Esophagus squamous epithelium (tissue), 5 donors: Measurements from ENCODE around the gene ACTN2. TPM values are rescaled to one million over a fixed set of nuclear protein-coding genes. Genes with fewer than 3 reads are reported as not detected.

ENCODE experiments used
- DNase-seq: peaks from one replicate; lab custom pipeline; 2025; lab: John Stamatoyannopoulos, UW
- H3K27ac ChIP-seq, 4 donors: fragments of 200-600 bp; sonication (generic); one replicate each; pipeline ENCODE4 v1.5.1; 2016 to 2019; ENCODE audit warnings: mild to moderate bottlenecking in 1 of 4
- H3K27me3 ChIP-seq, 4 donors: fragments of 200-600 bp; sonication (generic); 1 replicate in 3 of 4; 2 replicates in 1 of 4; pipeline versions ENCODE4 v1.5.1 to v1.6.0; 2017 to 2021; ENCODE audit warnings: antibody characterized with exemption in 1 of 4
- H3K36me3 ChIP-seq, 3 donors: fragments of 200-600 bp; sonication (generic); one replicate each; pipeline ENCODE4 v1.5.1; 2016 to 2019
- H3K4me1 ChIP-seq, 3 donors: fragments of 200-600 bp; sonication (generic); one replicate each; pipeline ENCODE4 v1.5.1; 2017 to 2019
- H3K4me3 ChIP-seq, 4 donors: fragments of 200-600 bp; sonication (generic); 1 replicate in 3 of 4; 2 replicates in 1 of 4; pipeline ENCODE4 v1.5.1; 2016 to 2019; ENCODE audit warnings: mild to moderate bottlenecking in 2 of 4, moderate library complexity in 1 of 4
- H3K9me3 ChIP-seq, 3 donors: fragments of 200-600 bp; sonication (generic); one replicate each; pipeline ENCODE4 v1.5.1; 2016 to 2019
- POLR2A ChIP-seq, 4 donors: fragments of 450-650 bp; IDR thresholded peaks; one replicate each; pipeline ENCODE4 v1.6.1; 2017; ENCODE audit warnings: antibody characterized with exemption in 4 of 4, mild to moderate bottlenecking in 4 of 4, moderate library complexity in 3 of 4
- WGBS, 2 donors: methylation state at CpG; one replicate each; pipeline ENCODE4 v1.1.5; 2018; 5-methylcytosine and 5-hydroxymethylcytosine counted together
- intact Hi-C: fragments of 100-400 bp; cut with DNase I; formaldehyde crosslinking; loops from one replicate; pipeline ENCODE4 v1.15.0; 2022
- total RNA-seq, 4 donors: library from RNA; depleted of rRNA; stranded (reverse); fragments of >200 nt; gene quantifications; one replicate each; pipeline ENCODE4 v1.1.0, GENCODE V29; 2016
- TF ChIP-seq, protein P1 (sequence below), 6 experiments: fragments of 450-650 bp in 4 of 6; fragments of 200-600 bp in 2 of 6; sonication (generic) in 2 of 6; IDR thresholded peaks; one replicate each; pipeline ENCODE4 v1.5.1; 2016 to 2019; ENCODE audit warnings: antibody characterized with exemption in 6 of 6, mild to moderate bottlenecking in 4 of 6, moderate library complexity in 4 of 6
- donor health status: DM: yes; HTN: yes; CAD: no.

Gene ACTN2
- total RNA-seq, 4 donors from 2014 or later, result 0.47 to 1.3 TPM; not detected in 2

DNA sequence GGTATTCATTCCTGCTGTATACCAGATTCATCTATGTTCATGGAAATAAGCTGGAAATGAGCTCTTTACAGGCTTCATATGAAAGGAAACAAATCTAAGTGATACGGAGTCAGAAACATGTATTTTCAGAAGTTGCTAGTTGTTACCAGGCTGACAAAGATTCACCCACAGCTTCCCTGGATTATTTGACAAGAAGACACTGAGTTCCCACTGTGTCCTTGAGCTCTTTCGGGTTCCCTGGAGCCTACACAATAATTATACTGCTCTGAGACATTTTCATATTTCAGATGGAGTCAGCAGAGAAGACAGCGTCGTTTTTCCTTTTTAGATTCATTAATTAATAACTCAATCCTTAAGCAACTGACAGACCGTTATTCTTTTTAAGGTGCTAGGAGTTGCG is 79.5 kb downstream of the ACTN2 start:
- no peaks in the 10 kb centered on the region for H3K4me1 ChIP-seq
- WGBS, 2 donors, result 74 to 83% methylated on average over 6 of the region's 6 CpGs
- H3K9me3 ChIP-seq, result no peaks in the 10 kb centered on the region
- H3K27ac ChIP-seq, result no peak overlapping the region
- intact Hi-C loops, result no loop called here
- DNase-seq, result no peak
- no peak overlapping the region for H3K4me3 ChIP-seq
- H3K27me3 ChIP-seq, result peaks cover 0 to 7% (median 0%) of the 10 kb centered on the region in 4 donors
- TF ChIP-seq, protein P1, sequence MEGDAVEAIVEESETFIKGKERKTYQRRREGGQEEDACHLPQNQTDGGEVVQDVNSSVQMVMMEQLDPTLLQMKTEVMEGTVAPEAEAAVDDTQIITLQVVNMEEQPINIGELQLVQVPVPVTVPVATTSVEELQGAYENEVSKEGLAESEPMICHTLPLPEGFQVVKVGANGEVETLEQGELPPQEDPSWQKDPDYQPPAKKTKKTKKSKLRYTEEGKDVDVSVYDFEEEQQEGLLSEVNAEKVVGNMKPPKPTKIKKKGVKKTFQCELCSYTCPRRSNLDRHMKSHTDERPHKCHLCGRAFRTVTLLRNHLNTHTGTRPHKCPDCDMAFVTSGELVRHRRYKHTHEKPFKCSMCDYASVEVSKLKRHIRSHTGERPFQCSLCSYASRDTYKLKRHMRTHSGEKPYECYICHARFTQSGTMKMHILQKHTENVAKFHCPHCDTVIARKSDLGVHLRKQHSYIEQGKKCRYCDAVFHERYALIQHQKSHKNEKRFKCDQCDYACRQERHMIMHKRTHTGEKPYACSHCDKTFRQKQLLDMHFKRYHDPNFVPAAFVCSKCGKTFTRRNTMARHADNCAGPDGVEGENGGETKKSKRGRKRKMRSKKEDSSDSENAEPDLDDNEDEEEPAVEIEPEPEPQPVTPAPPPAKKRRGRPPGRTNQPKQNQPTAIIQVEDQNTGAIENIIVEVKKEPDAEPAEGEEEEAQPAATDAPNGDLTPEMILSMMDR (IDR thresholded peaks at IDR 0.05), result no peak
- TF ChIP-seq POLR2A (IDR thresholded peaks at IDR 0.05), result no peak
- H3K36me3 ChIP-seq, result no peaks in the 10 kb centered on the region

DNA sequence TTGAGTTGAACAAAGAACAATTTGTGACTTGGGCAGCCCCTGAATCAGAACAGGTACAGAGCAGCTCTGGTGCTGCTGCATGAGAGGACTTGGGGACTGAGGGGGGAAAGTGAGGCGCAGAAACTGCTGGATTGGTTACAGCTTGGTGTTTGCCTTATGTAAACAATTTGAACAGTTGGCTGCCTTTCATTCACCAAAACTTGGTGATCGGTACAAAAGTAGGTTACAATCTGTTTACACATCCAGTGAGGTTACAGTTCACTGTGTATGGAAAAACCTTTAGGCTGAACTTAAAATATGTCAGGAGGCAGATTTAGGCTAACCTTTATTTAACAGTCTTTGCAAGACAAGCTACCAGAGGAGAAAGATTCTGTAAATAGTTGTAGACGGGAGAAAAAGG is 80.2 kb downstream of the ACTN2 start:
- DNase-seq, result no peak
- no peaks in the 10 kb centered on the region for H3K9me3 ChIP-seq
- no peaks in the 10 kb centered on the region for H3K36me3 ChIP-seq
- 35 to 37% methylated on average over 3 of the region's 3 CpGs for WGBS, 2 donors
- intact Hi-C loops, result no loop called here
- H3K4me3 ChIP-seq, result no peak overlapping the region
- H3K4me1 ChIP-seq, result no peaks in the 10 kb centered on the region
- no peak overlapping the region for H3K27ac ChIP-seq
- TF ChIP-seq, protein P1 (IDR thresholded peaks at IDR 0.05), result no peak
- H3K27me3 ChIP-seq, result peaks cover 0 to 7% (median 0%) of the 10 kb centered on the region in 4 donors

DNA sequence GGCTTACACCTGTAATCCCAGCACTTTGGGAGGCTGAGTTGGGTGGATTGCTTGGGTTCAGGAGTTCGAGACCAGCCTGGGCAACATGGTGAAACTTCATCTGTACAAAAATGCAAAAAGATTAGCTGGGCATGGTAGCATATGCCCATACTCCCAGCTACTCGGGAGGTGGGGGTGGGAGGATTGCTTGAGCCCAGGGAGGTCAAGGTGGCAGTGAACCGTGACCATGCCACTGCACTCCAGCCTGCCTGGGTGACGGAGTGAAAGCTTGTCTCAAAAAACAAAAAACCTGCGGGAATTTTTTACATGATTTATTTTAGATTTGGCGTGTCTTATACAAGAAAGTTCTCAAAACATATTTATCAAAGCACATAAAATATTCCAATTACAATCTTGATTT is 81.0 kb downstream of the ACTN2 start:
- intact Hi-C loops, result no loop called here
- H3K36me3 ChIP-seq, result no peaks in the 10 kb centered on the region
- WGBS, 2 donors, result 67 to 68% methylated on average over 6 of the region's 6 CpGs
- no peak overlapping the region for H3K4me3 ChIP-seq
- no peak for DNase-seq
- H3K4me1 ChIP-seq, result no peaks in the 10 kb centered on the region
- H3K27ac ChIP-seq, result no peak overlapping the region
- no peaks in the 10 kb centered on the region for H3K9me3 ChIP-seq
- TF ChIP-seq, protein P1 (IDR thresholded peaks at IDR 0.05), result no peak
- no peak for TF ChIP-seq POLR2A (IDR thresholded peaks at IDR 0.05)
- peaks cover 0 to 7% (median 0%) of the 10 kb centered on the region in 4 donors for H3K27me3 ChIP-seq

DNA sequence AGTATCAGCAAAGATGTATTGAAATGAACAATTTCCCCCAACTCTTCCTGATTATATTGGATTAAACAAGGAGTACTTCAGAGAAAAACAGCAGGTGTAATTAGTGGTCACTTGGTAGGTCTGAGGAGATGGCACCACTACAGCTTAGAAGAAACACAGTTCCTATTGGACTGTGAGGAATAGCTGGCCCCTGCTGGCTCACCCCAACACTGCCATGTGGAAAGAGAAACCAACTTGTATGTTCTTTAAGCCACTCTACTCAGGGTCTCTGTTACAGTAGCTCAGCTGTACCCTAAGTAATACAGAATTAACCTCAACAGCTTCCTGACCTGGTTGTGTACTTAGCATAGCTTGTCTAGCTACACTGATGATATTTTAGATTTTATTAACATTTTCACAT is 82.3 kb downstream of the ACTN2 start:
- H3K36me3 ChIP-seq, result no peaks in the 10 kb centered on the region
- H3K27me3 ChIP-seq, result peaks cover 0 to 7% (median 0%) of the 10 kb centered on the region in 4 donors
- H3K4me1 ChIP-seq, result no peaks in the 10 kb centered on the region
- no peak overlapping the region for H3K4me3 ChIP-seq
- no peak for DNase-seq
- TF ChIP-seq POLR2A (IDR thresholded peaks at IDR 0.05), result no peak
- TF ChIP-seq, protein P1 (IDR thresholded peaks at IDR 0.05), result no peak
- no peaks in the 10 kb centered on the region for H3K9me3 ChIP-seq
- intact Hi-C loops, result no loop called here
- H3K27ac ChIP-seq, result no peak overlapping the region

DNA sequence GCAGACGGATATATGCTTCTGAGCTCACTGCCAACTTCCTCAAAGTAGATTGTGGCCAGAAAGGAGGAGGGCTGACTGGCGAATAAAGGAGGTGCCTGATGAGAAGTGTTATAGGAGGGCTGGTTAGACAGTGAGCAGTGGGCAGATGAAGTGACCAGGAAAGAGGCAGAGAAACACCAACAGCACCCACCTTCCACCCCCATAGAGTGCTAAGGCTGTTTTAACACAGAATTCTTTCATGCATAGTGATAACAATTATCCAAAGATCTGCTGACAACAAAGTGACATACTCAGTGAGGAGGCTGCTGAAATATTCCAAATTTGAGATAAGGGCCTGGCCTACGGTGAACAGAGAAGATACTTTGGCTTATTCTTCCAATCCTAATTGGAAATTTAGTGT is 87.6 kb downstream of the ACTN2 start:
- DNase-seq, result no peak
- no peaks in the 10 kb centered on the region for H3K36me3 ChIP-seq
- peaks cover 0 to 4% (median 2%) of the 10 kb centered on the region in 3 donors for H3K9me3 ChIP-seq
- no peak overlapping the region for H3K4me3 ChIP-seq
- peaks cover 0 to 7% (median 0%) of the 10 kb centered on the region in 4 donors for H3K27me3 ChIP-seq
- intact Hi-C loops, result no loop called here
- H3K4me1 ChIP-seq, result no peaks in the 10 kb centered on the region
- 68 to 70% methylated on average over 3 of the region's 3 CpGs for WGBS, 2 donors
- TF ChIP-seq, protein P1 (IDR thresholded peaks at IDR 0.05), result no peak
- TF ChIP-seq POLR2A (IDR thresholded peaks at IDR 0.05), result no peak
- H3K27ac ChIP-seq, result no peak overlapping the region
